Measurements from ENCODE around the gene DTX2. TPM values are rescaled to one million over a fixed set of nuclear protein-coding genes. Genes with fewer than 3 reads are reported as not detected.
"Not testable (repeated sequence)": the region's sequence is repeated elsewhere in the genome, so short reads cannot be mapped to it uniquely, and the experiment has no call there.

Gene DTX2
- total RNA-seq, 1 experiment from 2014 or later = 29.9 TPM

- no peak overlapping the region for H3K4me3 Mint-ChIP-seq (ENCODE audit: unreplicated experiment)
- CTCF ChIA-PET = interaction anchor here (0.6 kb wide), 1 partner anchor 81 kb away, joined by 3 read pairs; no protein-coding TSS in a partner anchor
- peak; percentile 52 for DNase-seq (ENCODE audit: unreplicated experiment)
- no peaks in the 10 kb centered on the region for H3K27me3 Mint-ChIP-seq (ENCODE audit: insufficient read depth, unreplicated experiment)
- no peaks in the 10 kb centered on the region for H3K9me3 Mint-ChIP-seq (ENCODE audit: unreplicated experiment)
- intact Hi-C loops (cut with micrococcal nuclease) = no loop called here
- H3K4me1 Mint-ChIP-seq (ENCODE audit: insufficient read depth, unreplicated experiment) = peaks cover 15% of the 10 kb centered on the region
- BruUV-seq (replicated peaks) = no TSS peak
- H3K27ac Mint-ChIP-seq (ENCODE audit: low read depth, unreplicated experiment) = no peak overlapping the region
- peaks cover 5% of the 10 kb centered on the region for H3K36me3 Mint-ChIP-seq (ENCODE audit: insufficient read depth, unreplicated experiment)
- POLR2A ChIA-PET = no interaction called here
- TF ChIP-seq, protein P1, sequence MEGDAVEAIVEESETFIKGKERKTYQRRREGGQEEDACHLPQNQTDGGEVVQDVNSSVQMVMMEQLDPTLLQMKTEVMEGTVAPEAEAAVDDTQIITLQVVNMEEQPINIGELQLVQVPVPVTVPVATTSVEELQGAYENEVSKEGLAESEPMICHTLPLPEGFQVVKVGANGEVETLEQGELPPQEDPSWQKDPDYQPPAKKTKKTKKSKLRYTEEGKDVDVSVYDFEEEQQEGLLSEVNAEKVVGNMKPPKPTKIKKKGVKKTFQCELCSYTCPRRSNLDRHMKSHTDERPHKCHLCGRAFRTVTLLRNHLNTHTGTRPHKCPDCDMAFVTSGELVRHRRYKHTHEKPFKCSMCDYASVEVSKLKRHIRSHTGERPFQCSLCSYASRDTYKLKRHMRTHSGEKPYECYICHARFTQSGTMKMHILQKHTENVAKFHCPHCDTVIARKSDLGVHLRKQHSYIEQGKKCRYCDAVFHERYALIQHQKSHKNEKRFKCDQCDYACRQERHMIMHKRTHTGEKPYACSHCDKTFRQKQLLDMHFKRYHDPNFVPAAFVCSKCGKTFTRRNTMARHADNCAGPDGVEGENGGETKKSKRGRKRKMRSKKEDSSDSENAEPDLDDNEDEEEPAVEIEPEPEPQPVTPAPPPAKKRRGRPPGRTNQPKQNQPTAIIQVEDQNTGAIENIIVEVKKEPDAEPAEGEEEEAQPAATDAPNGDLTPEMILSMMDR (IDR thresholded peaks at IDR 0.05; ENCODE audit: unreplicated experiment) = peak; percentile 93
Observed at GRCh38 chr7:76515999-76516443, 54.5 kb downstream of the DTX2 start.

- intact Hi-C loops (cut with micrococcal nuclease); H3K36me3 Mint-ChIP-seq (ENCODE audit: insufficient read depth, unreplicated experiment): not testable (repeated sequence)
Observed at GRCh38 chr7:76516932-76517331, 55.4 kb downstream of the DTX2 start.

GRCh38 chr7:76526183-76526582, 64.7 kb downstream of the DTX2 start:
- H3K4me3 Mint-ChIP-seq (ENCODE audit: unreplicated experiment); H3K4me1 Mint-ChIP-seq (ENCODE audit: insufficient read depth, unreplicated experiment); BruUV-seq (replicated peaks); POLR2A ChIA-PET; H3K36me3 Mint-ChIP-seq (ENCODE audit: insufficient read depth, unreplicated experiment); CTCF ChIA-PET; H3K9me3 Mint-ChIP-seq (ENCODE audit: unreplicated experiment); DNase-seq (ENCODE audit: unreplicated experiment); H3K27me3 Mint-ChIP-seq (ENCODE audit: insufficient read depth, unreplicated experiment); H3K27ac Mint-ChIP-seq (ENCODE audit: low read depth, unreplicated experiment); intact Hi-C loops (cut with micrococcal nuclease): not testable (repeated sequence)

More at GRCh38 chr7:76516932-76517331, 55.4 kb downstream of the DTX2 start:
- peaks cover 15% of the 10 kb centered on the region for H3K4me1 Mint-ChIP-seq (ENCODE audit: insufficient read depth, unreplicated experiment)
- H3K4me3 Mint-ChIP-seq (ENCODE audit: unreplicated experiment); CTCF ChIA-PET; BruUV-seq (replicated peaks); POLR2A ChIA-PET; H3K9me3 Mint-ChIP-seq (ENCODE audit: unreplicated experiment); H3K27ac Mint-ChIP-seq (ENCODE audit: low read depth, unreplicated experiment); DNase-seq (ENCODE audit: unreplicated experiment); H3K27me3 Mint-ChIP-seq (ENCODE audit: insufficient read depth, unreplicated experiment): not testable (repeated sequence)

DNA sequence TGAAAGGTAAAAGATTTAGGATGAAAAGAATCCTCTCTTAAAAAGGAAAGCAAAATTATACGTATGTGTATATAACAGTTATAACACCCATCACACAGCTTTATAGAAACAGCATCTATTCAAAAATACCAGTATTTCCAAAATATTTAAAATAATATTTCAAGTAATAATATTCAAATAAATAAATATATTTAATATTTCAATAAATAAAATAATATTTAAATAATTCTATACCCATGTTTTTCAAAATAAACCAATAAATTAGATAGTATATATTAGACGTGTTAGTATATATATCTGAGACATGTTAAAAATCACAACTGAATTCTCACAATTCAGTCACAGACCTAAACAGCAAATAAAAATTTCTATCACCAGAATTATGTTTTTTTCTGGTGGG, 70.1 kb downstream of the DTX2 start:
- H3K27ac Mint-ChIP-seq (ENCODE audit: low read depth, unreplicated experiment); CTCF ChIA-PET; POLR2A ChIA-PET; intact Hi-C loops (cut with micrococcal nuclease); H3K4me1 Mint-ChIP-seq (ENCODE audit: insufficient read depth, unreplicated experiment); H3K9me3 Mint-ChIP-seq (ENCODE audit: unreplicated experiment); H3K4me3 Mint-ChIP-seq (ENCODE audit: unreplicated experiment); DNase-seq (ENCODE audit: unreplicated experiment); H3K36me3 Mint-ChIP-seq (ENCODE audit: insufficient read depth, unreplicated experiment); BruUV-seq (replicated peaks); H3K27me3 Mint-ChIP-seq (ENCODE audit: insufficient read depth, unreplicated experiment): not testable (repeated sequence)

DNA sequence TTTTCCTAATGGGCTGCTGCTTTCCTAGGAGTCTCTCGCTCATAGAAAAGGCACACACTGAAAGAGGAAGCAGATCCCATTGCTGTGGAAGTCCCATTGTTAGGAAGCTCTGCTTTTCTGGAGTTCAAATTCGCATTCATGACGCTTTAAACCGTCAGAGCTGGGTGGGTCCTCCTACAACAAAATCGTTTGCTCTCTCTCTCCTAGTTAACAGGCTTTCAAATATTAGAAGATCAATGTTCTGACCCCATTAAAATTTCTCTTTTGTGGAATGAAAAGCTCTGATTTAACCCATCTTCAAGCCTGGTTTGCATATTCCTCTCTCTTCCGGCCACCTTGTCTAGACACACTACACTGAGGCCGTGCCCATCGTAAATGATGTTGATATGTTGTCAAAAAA, 81.7 kb downstream of the DTX2 start, which contains the start of gene SPDYE16:
SPDYE16 (minus strand) TSS at position 101 of the 400 bp plus-strand sequence. CDS start 1,838 bp downstream, outside the sequence.
- H3K4me1 Mint-ChIP-seq (ENCODE audit: insufficient read depth, unreplicated experiment); DNase-seq (ENCODE audit: unreplicated experiment); H3K27ac Mint-ChIP-seq (ENCODE audit: low read depth, unreplicated experiment); H3K4me3 Mint-ChIP-seq (ENCODE audit: unreplicated experiment); intact Hi-C loops (cut with micrococcal nuclease); H3K9me3 Mint-ChIP-seq (ENCODE audit: unreplicated experiment); BruUV-seq (replicated peaks); POLR2A ChIA-PET; H3K27me3 Mint-ChIP-seq (ENCODE audit: insufficient read depth, unreplicated experiment); CTCF ChIA-PET; H3K36me3 Mint-ChIP-seq (ENCODE audit: insufficient read depth, unreplicated experiment): not testable (repeated sequence)

DNA sequence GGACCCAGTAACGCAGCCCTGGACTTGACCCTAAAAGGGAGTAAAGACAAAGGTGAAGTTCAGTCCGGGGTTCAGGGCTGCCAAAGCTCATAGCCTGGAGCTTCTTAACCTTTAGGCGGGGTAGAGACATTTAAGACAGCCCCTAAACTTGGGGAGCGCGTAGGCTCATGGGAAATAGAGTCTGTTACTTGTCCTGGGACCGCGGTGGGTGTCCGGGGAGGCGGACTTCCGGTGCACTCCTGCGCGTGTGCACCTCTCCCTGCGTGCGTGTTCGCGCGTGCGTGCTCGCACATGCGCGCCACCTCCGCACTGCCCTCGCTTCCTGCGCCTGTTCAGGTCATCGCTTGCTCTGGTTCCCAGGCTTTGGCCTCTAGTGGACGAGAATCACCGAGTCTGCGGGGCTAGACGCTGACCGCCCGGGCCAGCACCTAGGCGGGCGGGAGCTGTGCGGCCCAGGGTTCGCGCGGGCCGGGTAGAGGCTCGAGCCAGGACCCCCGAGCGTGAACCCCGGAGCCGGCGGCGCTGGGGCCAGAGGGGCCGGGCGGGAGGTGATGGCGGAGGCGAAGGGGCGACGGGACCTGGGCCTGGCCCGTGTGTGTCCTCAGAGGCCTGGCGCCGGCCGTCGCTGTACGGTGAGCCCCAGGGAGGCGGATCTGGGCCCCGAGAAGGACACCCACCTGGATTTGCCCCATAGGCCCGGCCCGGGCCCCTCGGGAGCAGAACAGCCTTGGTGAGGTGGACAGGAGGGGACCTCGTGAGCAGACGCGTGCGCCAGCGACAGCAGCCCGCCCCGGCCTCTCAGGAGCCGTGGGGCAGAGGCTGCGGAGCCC, 87.7 kb downstream of the DTX2 start:
- intact Hi-C loops (cut with micrococcal nuclease); H3K9me3 Mint-ChIP-seq (ENCODE audit: unreplicated experiment); CTCF ChIA-PET; H3K27me3 Mint-ChIP-seq (ENCODE audit: insufficient read depth, unreplicated experiment); H3K4me1 Mint-ChIP-seq (ENCODE audit: insufficient read depth, unreplicated experiment): not testable (repeated sequence)
- POLR2A ChIA-PET = interaction anchor here (0.6 to 0.8 kb wide), 2 partner anchors 124 to 905 kb away, joined by 3 to 5 read pairs; partner anchors contain the start of gene ZP3
- peak overlapping the region; percentile 89 for H3K4me3 Mint-ChIP-seq (ENCODE audit: unreplicated experiment)
- BruUV-seq (replicated peaks) = TSS peak; percentile 17
- H3K36me3 Mint-ChIP-seq (ENCODE audit: insufficient read depth, unreplicated experiment) = peaks cover 13% of the 10 kb centered on the region
- peak overlapping the region; percentile 86 for H3K27ac Mint-ChIP-seq (ENCODE audit: low read depth, unreplicated experiment)
- DNase-seq (ENCODE audit: unreplicated experiment) = peak; percentile 74

DNA sequence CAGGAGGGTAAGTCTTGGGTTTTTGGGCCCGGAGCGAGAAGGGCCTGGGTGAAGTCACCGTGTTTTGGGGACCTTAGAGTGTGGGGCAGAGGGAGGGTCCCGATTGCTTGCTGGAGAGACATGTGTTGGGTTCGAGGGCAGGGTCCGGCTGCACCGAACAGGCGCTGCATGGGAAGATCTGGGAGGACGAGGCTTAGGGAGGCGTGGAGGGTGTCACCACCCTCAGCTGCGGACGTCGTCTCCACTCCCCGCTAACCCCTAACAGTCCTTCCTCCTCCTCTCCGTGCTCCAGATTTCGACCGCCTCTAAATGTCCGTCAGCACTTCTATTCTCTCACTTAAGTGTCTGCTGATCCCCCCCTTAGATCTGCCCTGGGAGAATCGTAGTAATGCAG, 88.3 kb downstream of the DTX2 start:
- peak overlapping the region; percentile 86 for H3K27ac Mint-ChIP-seq (ENCODE audit: low read depth, unreplicated experiment)
- CTCF ChIA-PET; H3K27me3 Mint-ChIP-seq (ENCODE audit: insufficient read depth, unreplicated experiment); H3K9me3 Mint-ChIP-seq (ENCODE audit: unreplicated experiment); H3K4me1 Mint-ChIP-seq (ENCODE audit: insufficient read depth, unreplicated experiment); intact Hi-C loops (cut with micrococcal nuclease); BruUV-seq (replicated peaks); POLR2A ChIA-PET: not testable (repeated sequence)
- H3K4me3 Mint-ChIP-seq (ENCODE audit: unreplicated experiment) = peak overlapping the region; percentile 89
- peaks cover 19% of the 10 kb centered on the region for H3K36me3 Mint-ChIP-seq (ENCODE audit: insufficient read depth, unreplicated experiment)
- DNase-seq (ENCODE audit: unreplicated experiment) = peak; percentile 5

- Mint-ChIP-seq H3K36me3 (ENCODE audit: insufficient read depth, unreplicated experiment) (peaks cover 30% of the 10 kb centered on the region), H3K4me1 (ENCODE audit: insufficient read depth, unreplicated experiment) (peaks cover 12% of the 10 kb centered on the region)
- DNase-seq (ENCODE audit: unreplicated experiment); H3K27ac Mint-ChIP-seq (ENCODE audit: low read depth, unreplicated experiment); BruUV-seq (replicated peaks); H3K27me3 Mint-ChIP-seq (ENCODE audit: insufficient read depth, unreplicated experiment); intact Hi-C loops (cut with micrococcal nuclease); H3K4me3 Mint-ChIP-seq (ENCODE audit: unreplicated experiment); POLR2A ChIA-PET; H3K9me3 Mint-ChIP-seq (ENCODE audit: unreplicated experiment); CTCF ChIA-PET: not testable (repeated sequence)
Observed at GRCh38 chr7:76551992-76552391, 90.5 kb downstream of the DTX2 start.
